OCI-M2 (cell line): ENCODE results near the gene IL11.

Experiments
- DNase-seq: peaks from one replicate; lab custom pipeline; 2025; ENCODE audit not compliant: unreplicated experiment; lab: John Stamatoyannopoulos, UW

The IL11 gene

DNA sequence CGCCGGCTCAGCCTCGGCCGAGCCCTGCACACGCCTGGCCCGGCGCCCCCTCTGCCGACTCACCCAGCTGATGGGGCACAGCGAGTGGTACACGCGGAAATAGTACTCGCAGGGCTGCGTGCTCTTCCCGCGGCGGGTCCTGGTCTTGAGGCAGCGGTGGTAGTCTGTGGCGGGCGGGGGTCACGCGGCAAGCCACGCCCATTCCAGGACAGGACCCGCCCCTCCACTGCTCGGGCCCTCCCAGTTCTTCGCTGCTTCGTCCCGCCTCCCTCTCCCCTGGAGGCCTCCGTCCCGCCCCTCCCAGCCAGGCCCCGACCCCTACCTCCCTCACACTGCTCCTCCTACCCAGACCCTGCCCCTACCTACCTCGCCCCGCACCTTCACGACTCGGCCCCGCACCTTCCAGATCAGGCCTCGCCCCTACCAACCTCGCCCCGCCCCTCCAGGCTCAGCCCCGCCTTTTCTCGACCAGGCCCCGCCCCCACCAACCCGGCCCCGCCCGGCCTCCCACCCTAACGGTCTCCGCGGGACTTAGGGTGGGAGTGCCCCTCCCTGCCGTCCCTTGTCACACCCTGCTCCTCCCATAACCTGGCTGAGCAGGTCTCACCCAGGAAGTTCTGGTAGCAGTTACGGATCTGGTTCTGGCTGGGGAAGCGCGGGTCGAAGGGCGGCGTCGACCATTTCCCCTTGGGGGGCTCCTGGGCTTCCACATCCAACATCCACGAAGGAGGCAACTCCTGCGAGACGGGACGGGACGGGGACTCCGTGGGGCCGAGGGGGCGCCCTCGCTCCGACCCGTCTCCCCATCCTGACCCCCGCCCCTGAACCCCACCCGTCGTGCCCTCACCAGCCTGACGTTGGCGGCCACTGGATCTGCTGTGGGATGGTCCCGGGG lies 16.2 kb downstream of the IL11 start:
- no peak for DNase-seq

GRCh38 chr19:55353356-55353802 lies 16.9 kb downstream of the IL11 start:
- DNase-seq, result no peak

DNA sequence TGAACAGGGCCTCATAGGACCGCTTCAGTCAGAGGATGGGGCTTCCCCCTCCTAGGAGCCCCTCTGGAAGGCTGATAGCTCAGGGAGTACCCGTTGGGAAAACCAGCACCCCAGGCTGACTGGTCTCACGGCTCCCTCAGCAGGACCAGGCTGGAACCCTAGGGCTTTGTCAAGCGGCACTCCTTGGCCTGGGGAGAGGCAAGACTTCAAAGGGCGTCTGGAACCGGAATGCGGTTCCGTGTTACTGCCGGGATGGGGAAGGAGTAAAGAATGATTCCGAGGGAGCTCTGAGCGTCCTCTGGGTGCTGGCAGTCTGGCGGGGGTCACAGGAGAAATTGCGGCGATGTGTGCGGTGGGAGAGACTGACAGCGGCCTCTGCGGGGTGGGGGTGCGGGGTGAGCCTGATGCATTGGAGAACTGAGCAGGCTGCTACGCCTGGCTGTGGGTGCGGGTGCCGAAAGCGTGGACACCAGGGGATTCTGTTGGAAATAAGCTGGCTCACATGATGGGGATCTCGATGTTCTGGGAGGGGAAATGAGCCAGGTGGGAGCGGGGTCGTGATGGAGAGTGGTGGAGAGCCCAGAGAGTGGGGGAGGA lies 17.6 kb downstream of the IL11 start:
- no peak for DNase-seq

DNA sequence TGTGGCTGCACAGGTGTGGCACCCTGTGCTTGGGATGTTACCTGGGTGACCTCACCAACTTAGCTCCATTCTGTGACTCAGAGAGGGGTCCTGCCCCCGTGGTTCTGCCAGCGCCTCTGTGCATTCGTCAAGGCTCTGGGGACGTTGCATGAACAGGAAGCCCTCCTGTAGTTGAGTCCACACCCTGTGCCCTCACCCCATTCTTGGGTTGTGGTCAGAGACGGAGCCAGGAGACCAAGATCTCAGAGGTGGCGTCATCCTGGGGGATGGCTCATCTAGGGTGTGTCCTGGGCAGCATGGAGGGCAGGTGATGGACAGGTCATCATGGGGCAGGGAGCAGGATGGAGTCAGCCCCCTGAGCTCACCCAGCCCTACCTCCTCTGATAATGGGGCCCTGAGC lies 18.2 kb downstream of the IL11 start:
- no peak for DNase-seq

DNA sequence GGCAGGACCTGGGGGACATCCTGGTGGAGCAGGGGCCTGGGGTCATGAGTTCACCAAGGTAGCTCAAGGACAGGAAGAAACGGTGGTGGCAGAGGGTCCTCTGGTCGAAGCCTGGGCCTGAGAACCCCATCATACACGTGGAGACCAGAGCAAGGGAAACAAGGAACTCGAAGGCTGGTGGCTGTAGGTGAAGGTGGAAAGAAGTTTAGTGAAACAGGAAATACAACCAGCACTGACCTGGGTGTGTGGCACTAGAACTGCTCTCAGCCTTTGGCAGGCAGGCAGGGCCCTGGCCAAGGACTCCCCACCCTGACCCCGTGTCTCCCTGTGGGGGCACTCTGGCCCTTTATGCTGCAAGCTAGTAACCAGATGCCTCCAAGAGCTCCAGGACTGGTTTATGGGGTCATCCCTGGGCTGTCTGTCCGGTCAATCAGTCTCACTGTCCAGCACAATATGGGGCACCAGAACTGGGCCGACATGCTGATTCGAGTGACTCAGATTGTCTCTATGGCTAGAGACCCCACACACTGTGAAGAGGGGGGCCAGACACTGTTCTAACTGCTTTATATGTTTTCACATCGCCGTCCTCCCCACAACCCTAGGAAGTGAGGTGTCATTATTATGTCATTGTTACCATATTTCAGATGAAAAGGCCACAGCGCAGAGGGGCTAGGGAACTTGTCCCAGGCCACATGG lies 19.5 kb downstream of the IL11 start:
- no peak for DNase-seq

DNA sequence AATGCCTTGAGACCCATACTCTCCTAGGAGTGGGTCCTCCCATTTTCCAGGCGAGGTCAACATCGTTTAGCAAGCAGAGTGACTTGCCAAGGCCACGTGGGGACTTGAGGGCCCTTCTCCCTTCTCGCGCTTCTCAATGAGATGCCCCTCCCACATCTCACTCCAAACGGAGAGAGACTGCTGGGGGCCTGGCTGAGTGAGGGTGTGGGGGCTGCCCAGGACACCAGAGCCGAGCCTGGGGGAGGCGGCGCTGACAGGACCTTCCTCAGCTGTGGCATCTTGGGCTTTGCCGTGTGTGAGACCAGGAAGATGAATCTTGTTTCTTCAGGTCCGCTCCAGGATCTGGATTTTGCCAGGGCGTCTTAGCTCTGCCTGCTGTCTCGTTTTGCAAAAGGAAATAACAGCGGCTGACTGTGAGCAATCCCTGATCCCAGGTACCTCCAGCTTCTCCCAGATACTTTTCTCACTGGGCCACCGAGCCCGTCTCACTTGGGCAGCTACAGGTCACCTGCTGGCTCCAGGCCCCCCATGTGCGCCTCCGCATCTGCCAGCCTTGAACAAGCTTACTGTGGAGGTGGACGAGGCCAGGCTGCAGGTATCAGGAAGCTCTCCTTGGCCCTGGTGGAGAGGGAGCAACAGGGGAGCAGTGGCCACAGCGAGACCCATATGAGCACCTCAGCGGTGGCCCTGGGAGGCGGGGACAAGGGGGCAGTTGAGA lies 21.8 kb downstream of the IL11 start:
- no peak for DNase-seq

DNA sequence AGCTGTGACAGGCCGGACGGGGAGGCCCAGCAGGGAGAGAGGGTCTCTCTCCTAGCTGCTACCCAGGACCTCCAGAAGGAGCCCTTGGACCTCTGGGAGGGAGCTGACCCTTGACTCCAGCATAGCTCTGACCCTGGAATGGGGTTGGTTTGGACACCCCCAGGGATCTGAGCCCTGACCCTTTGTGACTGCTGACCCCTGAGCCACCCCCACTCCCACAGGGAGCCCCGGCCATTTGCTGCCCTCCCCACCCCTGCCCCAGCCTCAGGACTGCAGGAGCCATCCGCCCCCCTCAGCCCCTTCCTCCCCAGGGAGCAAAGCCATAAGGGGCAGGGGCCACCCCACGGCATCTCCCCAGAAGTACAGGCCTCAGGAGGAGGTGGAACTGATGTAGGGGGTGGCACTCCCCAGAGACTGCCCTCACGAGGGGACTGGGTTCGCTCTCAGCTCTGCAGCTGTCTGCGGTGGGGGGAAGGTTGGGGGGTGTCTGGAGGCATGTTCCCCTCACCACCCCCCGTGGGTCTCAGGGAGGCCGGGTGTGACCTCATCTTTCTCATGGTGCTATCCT lies 22.7 kb downstream of the IL11 start:
- DNase-seq, result no peak

DNA sequence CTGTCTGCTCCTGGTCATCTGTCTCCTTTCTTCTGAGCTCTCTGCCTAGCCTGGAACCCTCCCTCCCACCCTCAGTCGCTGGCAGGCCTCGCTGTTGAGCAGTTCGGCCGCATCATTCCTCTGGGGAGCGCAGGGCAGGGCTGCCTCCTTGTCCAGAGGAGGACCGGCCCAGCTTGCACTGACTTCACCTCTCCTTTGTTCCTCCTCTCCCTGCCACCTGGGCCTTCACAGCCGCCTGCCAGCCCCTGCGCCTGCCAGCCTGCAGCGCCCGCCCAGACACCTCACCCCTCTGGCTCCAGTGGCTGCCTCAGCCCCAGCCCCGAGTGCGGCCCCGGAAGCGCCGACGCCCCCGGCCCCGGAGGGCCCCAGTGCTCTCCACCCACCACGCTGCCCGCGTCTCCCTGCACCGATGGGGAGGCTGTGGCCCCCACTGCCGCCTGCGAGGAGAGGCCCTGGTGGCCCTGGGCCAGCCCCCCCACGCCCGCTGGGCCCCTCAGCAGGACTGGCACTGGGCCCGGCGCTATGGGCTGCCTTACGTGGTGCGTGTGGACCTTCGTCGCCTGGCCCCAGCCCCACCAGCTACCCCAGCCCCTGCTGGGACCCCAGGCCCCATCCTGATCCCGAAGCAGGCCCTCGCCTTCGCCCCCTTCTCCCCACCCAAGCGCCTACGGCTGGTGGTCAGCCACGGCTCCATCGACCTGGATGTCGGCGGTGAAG lies 23.4 kb downstream of the IL11 start:
- DNase-seq, result no peak

- no peak for DNase-seq
These were observed 24.2 kb downstream of the IL11 start for GRCh38 chr19:55345818-55346724.

DNA sequence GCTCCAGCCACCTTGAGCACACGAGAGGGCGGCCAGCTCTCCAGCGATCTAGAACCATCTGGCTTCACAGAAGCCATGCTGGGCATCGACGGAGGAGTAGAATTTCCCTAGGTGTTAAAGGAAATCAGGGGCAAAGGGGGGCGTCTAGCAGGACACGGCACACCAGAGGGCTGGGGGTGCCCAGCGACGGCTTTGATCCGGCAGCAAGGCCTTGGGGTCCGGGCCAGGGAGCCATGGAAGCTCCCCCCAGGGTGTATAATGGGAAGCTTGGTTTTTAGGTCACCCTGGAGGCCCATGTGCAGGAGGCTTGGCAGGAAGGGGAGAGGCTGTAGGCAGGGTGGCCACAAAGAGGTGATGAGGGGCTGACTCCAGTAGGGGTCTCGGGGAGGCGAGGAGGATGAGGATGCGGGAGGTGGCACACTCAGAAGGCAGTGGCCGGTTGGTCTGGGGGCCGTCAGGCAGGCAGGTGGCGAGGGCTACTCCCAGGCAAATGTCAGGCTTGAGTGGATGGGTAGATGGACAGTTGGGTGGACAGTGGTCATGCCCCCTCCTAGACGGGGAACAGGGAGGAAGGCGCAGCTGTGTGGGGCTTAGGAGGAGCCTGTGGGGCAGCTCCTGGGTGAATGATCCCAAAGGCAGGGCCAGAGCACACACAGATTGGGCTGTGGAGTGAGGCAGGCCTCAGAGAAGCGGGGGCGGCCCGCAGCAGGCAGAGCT lies 25.0 kb downstream of the IL11 start:
- no peak for DNase-seq

DNA sequence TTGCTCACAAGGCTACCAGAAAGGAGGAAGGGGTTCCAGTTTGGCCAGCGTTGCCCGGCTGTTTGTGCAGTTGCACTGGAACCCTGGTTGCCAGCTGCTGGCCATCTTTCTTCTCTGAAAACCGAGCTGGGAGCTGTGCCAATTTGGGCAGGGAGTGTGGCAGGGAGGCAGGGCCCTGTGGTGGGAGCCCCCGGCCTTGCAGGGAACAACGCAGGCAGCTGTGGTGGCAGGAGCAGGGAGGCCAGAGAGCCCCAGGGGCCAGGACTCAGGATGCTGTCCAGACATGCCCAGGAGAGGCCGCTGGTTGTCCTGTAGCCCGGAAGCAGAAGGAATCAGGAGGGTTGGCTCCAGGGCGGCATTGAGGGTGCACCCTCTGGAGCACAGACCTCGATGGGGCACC lies 25.8 kb downstream of the IL11 start:
- no peak for DNase-seq

GRCh38 chr19:55341595-55342531 lies 28.4 kb downstream of the IL11 start:
- DNase-seq, result no peak

- DNase-seq, result no peak
These were observed 29.1 kb downstream of the IL11 start for GRCh38 chr19:55341171-55341588.

DNA sequence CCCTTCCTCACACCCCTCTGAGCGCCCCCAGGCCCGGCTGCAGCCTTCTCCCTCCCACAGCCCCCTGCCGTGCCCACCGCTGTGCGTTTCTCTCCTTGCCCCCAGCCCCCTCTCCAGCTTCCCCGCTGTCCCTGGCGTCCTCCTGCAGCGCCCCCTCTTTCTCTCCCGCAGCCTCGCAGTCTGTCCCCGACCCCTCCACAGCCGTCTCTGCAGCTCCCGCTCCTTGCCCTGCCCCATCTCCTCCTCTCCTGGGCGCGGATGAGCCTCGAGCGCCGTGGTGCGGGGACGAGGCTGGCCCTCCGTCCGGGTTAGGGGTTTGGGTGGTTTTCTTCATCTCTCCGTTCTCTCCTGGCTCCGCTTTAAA lies 29.5 kb downstream of the IL11 start:
- no peak for DNase-seq

DNA sequence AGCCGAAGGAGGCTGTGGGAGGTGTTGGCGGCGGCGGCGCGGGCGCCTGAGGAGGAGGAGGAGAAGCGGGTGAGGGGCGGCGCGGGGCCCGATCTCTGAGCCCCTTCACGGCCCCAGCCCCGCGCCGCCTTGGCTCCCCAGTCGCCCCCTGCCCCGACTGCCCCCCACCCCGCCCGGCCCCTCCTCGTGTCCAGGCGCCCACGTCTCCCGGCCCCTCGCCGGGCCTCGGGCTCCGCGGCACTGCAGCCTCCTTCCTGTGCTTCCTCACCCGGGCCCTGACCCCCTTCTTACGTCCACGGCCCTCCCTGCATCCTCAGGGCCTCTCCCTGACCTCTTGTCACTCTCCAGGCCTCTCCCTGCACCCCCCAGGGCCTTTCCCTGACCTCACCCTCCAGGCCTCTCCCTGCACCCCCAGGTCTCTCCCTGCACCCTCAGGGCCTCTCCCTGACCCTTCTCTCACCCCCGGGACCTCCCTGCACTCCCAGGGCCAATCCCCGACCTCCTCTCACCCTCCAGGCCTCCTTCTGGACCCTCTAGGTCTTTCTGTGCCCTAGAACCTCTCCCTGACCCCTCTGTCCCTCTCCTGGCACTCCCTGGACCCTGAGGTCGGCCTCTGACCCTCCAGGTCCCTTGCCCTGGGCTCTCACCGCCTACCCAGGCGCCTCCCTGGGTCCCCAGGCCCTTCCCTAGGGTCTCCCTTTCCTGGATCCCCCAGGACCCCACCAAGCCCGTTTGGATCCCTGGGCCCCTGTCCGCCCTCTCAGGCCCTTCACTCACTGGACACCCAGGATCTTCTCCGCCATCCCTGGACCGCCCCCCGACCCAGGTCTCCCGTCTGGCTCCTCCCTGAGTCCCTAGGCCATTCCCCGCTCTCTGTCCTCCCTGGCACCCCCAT lies 30.1 kb downstream of the IL11 start:
- no peak for DNase-seq

DNA sequence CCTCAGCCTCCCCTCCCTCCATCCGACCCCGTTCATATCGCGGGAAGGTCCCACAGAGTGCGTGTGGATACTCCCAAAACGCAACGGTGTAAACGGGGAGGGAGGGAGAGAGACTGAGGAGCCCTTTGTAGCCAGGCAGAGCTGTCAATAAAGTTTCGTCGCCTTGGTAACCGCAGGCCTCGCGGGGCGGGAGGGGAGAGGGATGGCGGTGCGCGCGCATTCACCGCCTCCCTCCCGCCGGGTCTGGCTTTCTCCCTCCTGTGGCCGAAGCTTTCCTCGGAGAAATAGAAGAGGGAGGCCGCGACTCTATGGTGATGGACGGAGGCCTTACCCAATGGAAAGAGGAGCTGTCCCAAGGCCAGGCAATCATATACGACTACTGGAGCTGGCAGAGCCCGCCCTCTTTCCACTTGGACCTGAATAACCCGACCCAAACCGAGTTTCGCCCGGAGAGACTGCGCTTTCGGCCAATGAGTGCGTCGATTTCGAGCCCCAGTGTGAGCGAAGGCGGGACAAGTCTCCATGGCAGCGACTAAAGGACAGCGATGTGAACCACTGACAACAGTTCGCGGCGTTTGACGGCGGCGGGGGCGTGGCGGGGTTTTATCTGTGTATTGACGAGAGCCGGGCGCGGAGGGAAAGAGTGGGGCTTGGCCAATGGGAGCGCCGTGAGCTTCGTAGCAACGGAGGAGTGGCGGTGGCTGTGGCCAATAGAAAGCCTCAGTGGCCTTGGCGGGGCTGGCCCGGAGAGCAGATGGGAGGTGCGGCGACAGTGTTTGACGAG lies 31.0 kb downstream of the IL11 start, which contains the start of gene KMT5C:
Gene KMT5C, plus strand, starts transcription at position 772 of the 784 bp plus-strand sequence. CDS start 2,061 bp downstream, outside the sequence.
- peak; percentile 99 for DNase-seq
